PC-9 (cell line): ENCODE results near the gene DAPK1.

Experiments
- EZH2 ChIP-seq: fragments of 200-600 bp; sonication (generic); IDR thresholded peaks from 2 replicates; pipeline ENCODE4 v1.8.0; 2017; ENCODE audit warnings: antibody characterized with exemption, low read depth
- TF ChIP-seq, protein P1 (sequence below): fragments of 200-600 bp; sonication (generic); conservative IDR thresholded peaks from 2 replicates; pipeline ENCODE4 v1.6.1; 2017; ENCODE audit warnings: mixed run types, antibody characterized with exemption, mild to moderate bottlenecking, moderate library complexity

DNA sequence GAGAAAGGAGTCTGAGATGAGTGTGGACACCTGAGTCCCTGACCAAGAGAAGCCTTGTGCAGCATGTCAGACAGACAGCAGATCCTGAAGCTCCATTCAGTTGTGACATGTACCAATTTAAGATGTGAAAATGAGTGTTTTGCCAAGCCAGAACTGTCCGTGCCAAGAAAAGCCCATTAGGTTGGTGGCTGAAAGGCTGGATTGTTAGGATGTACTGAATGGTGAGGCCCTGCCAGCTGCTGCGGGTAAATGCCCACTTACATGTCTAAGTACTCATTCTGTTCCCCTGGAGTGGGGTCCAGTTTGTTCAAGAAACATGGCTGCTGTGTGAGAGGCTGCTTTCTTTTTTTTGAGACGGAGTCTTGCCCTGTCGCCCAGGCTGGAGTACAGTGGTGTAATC is 14.6 kb downstream of the DAPK1 start:
- TF ChIP-seq, protein P1, sequence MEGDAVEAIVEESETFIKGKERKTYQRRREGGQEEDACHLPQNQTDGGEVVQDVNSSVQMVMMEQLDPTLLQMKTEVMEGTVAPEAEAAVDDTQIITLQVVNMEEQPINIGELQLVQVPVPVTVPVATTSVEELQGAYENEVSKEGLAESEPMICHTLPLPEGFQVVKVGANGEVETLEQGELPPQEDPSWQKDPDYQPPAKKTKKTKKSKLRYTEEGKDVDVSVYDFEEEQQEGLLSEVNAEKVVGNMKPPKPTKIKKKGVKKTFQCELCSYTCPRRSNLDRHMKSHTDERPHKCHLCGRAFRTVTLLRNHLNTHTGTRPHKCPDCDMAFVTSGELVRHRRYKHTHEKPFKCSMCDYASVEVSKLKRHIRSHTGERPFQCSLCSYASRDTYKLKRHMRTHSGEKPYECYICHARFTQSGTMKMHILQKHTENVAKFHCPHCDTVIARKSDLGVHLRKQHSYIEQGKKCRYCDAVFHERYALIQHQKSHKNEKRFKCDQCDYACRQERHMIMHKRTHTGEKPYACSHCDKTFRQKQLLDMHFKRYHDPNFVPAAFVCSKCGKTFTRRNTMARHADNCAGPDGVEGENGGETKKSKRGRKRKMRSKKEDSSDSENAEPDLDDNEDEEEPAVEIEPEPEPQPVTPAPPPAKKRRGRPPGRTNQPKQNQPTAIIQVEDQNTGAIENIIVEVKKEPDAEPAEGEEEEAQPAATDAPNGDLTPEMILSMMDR, result no peak
- no peak for TF ChIP-seq EZH2
